Measurements from ENCODE around the gene NFATC3.
"Not testable (repeated sequence)": the region's sequence is repeated elsewhere in the genome, so short reads cannot be mapped to it uniquely, and the experiment has no call there.

NFATC3 gene

DNA sequence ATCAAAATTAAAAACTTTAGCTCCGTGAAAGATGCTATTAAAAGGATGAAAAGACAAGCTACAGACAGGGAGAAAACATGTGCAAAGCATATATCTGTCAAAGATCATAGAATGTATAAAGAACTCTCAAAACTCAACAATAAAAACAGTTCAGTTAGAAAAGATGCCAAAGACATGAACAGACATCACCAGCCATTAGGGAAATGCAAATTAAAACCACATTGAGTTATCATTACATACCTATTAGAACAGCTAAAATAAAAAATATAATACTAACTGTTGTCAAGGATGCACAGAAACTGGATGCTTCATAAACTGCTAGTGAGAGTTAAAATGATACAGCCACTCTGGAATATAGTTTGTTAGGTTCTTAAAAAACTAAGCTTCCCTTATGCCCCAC is 58.8 kb downstream of the NFATC3 start:
- no peak for DNase-seq (ENCODE audit: low read depth)
- no peak overlapping the region for H3K4me3 ChIP-seq (ENCODE audit: low read length)
- TF ChIP-seq, protein P1, sequence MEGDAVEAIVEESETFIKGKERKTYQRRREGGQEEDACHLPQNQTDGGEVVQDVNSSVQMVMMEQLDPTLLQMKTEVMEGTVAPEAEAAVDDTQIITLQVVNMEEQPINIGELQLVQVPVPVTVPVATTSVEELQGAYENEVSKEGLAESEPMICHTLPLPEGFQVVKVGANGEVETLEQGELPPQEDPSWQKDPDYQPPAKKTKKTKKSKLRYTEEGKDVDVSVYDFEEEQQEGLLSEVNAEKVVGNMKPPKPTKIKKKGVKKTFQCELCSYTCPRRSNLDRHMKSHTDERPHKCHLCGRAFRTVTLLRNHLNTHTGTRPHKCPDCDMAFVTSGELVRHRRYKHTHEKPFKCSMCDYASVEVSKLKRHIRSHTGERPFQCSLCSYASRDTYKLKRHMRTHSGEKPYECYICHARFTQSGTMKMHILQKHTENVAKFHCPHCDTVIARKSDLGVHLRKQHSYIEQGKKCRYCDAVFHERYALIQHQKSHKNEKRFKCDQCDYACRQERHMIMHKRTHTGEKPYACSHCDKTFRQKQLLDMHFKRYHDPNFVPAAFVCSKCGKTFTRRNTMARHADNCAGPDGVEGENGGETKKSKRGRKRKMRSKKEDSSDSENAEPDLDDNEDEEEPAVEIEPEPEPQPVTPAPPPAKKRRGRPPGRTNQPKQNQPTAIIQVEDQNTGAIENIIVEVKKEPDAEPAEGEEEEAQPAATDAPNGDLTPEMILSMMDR (IDR thresholded peaks at IDR 0.05; ENCODE audit: insufficient read depth, low read depth, low read length, missing control alignments), result no peak

DNA sequence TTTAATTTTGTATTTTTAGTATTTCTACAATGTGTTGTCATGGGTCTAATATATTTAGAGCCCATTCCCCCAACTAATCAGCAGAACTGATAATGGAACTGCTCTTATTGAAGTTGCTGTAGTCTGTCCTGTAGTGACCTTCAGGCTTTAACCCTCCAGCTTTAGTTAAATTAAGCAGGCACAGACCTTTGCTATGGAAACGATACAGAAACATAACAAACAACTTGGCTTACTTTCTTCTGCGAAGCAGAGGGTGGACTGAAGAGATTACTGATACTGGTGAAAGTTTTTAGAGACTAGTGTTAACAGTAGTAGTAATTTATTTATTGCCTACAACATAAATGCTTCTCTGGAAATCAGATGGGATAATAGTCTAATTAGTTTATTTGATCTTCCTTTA is 61.4 kb downstream of the NFATC3 start:
- TF ChIP-seq, protein P1 (IDR thresholded peaks at IDR 0.05; ENCODE audit: insufficient read depth, low read depth, low read length, missing control alignments), result no peak
- DNase-seq (ENCODE audit: low read depth), result no peak
- no peak overlapping the region for H3K4me3 ChIP-seq (ENCODE audit: low read length)

DNA sequence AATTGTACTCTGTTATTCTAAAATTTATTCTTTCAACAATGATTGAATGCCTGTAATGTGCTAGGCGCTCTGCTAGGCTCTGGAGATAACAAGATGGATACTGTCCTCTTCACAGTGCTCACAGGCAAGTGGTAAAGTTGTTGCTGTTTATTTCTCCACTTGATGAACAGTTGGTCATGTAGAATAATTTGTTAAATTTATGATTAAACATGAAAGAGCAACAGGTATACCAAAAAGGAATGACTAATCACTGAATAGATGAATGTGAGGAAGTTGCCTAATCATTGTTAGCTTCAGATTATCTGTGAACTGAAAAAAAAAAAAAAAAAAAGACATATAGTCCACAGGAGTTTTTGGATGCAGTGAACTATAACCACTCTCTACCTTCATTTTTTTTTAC is 62.3 kb downstream of the NFATC3 start:
- no peak overlapping the region for H3K4me3 ChIP-seq (ENCODE audit: low read length)
- TF ChIP-seq, protein P1 (IDR thresholded peaks at IDR 0.05; ENCODE audit: insufficient read depth, low read depth, low read length, missing control alignments), result no peak
- DNase-seq (ENCODE audit: low read depth), result peak; percentile 57

DNA sequence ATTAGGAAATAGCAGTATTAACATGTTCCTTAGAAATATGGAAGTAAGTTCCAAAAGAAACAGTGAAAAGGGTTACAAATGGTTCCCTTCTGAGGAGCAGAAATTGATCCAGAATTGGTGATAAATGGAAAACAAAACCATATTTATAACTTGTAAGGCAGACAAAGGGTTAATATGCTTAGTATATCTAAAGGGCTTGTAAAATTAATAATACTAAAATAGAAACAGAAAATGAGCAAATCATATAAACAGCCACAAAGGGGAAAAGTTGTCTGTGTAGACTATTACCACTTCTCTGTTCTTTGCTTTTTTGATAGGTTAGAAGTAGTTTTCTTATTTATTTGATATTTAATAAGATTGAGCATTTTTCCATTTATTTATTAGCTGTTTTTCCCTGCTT is 64.4 kb downstream of the NFATC3 start:
- no peak for DNase-seq (ENCODE audit: low read depth)
- H3K4me3 ChIP-seq (ENCODE audit: low read length), result no peak overlapping the region
- TF ChIP-seq, protein P1 (IDR thresholded peaks at IDR 0.05; ENCODE audit: insufficient read depth, low read depth, low read length, missing control alignments), result no peak

DNA sequence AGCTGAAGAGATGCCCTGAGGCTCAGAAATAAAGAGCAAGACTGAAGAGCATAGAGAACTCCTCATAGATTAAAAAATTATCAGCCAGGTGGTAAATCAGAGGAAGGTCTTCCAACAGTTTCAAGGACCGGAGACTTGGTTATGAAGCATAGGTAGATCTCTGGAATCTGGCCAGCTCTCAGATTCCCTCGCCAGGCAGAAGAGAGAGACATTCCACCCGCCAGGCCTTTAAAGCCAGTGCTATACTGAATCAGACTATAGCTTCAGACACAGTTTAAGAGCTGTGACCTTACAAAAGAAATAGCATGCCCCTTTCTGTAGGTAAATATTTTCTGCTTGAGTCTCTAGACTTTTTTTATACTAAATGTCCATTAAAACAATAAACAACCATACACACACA is 70.3 kb downstream of the NFATC3 start:
- TF ChIP-seq, protein P1 (IDR thresholded peaks at IDR 0.05; ENCODE audit: insufficient read depth, low read depth, low read length, missing control alignments), result no peak
- no peak for DNase-seq (ENCODE audit: low read depth)
- H3K4me3 ChIP-seq (ENCODE audit: low read length), result no peak overlapping the region

DNA sequence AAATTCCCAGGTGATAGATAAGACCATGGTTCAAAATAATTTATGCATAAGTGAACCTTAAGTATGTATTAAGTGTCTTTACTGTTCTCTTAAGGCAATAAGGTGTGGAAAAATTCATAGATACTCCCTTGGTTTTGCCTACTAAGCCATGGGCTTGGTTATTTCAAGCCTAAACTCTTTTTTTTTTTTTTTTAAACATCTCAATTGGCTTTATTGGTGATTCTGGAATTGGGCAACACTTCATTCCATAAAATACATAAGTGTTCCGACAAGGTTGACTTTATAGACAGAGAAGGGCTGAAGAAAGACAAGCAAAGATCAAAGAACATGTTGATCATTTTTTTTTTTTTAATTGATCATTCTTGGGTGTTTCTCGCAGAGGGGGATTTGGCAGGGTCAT is 77.2 kb downstream of the NFATC3 start:
- TF ChIP-seq, protein P1 (IDR thresholded peaks at IDR 0.05; ENCODE audit: insufficient read depth, low read depth, low read length, missing control alignments), result no peak
- no peak overlapping the region for H3K4me3 ChIP-seq (ENCODE audit: low read length)
- no peak for DNase-seq (ENCODE audit: low read depth)

DNA sequence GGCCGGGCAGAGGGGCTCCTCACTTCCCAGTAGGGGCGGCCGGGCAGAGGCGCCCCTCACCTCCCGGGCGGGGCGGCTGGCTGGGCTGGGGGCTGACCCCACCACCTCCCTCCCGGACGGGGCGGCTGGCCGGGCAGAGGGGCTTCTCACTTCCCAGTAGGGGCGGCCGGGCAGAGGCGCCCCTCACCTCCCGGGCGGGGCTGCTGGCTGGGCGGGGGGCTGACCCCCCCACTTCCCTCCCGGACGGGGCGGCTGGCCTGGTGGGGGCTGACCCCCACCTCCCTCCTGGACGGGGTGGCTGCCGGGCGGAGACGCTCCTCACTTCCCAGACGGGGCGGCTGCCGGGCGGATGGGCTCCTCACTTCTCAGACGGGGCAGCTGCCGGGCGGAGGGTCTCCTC is 78.1 kb downstream of the NFATC3 start:
- H3K4me3 ChIP-seq (ENCODE audit: low read length); DNase-seq (ENCODE audit: low read depth): not testable (repeated sequence)

DNA sequence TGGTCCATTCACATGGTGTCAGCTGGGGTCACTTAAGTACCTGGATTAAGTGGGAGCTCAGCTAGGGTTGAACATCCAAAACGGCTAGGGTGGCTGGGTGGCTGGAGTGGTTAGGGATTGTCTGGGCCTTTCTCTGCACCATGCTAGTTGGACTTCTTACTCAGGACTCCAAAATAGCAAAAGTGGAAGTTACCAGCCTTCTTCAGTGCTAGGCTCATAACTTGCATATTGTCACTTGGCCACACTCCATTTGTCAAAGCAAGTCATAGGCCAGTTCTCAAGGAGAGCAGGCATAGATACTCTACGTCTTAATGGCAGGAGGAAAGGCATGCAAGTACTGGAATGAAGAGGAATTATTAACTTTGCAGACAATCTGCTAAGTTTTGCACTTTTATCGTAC is 81.1 kb downstream of the NFATC3 start:
- no peak for DNase-seq (ENCODE audit: low read depth)
- TF ChIP-seq, protein P1 (IDR thresholded peaks at IDR 0.05; ENCODE audit: insufficient read depth, low read depth, low read length, missing control alignments), result no peak
- H3K4me3 ChIP-seq (ENCODE audit: low read length), result no peak overlapping the region

Data from epithelial cell of esophagus (primary cell).